GM21723 (cell line): ENCODE data around the gene RAB11FIP3.

Source experiments
- ATAC-seq: cut with Tn5 transposase; IDR thresholded peaks from one replicate; pipeline ENCODE4 v1.9.1; 2021; ENCODE audit warnings: mild to moderate bottlenecking, moderate library complexity; ENCODE audit not compliant: unreplicated experiment

The RAB11FIP3 gene

DNA sequence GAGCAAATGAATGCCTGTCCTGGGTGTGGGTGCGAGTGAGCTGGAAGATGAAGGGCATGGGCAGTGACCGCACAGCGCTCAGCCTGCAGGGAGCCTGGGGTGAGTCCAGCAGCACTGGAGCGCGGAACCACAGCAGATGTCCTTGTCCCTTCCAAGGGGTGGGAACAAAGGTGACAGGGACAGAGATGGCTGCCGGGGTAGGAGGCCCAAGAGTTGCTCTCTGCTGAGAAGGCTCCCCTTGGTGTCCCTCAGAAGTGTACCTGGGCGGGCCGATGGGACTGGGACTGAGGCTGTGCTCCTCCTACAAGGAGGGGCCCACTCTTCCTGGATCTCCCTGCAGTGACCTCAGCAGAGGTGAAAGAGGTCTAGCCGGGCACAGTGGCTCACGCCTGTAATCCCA lies 36.1 kb upstream of the RAB11FIP3 start:
- no peak for ATAC-seq

DNA sequence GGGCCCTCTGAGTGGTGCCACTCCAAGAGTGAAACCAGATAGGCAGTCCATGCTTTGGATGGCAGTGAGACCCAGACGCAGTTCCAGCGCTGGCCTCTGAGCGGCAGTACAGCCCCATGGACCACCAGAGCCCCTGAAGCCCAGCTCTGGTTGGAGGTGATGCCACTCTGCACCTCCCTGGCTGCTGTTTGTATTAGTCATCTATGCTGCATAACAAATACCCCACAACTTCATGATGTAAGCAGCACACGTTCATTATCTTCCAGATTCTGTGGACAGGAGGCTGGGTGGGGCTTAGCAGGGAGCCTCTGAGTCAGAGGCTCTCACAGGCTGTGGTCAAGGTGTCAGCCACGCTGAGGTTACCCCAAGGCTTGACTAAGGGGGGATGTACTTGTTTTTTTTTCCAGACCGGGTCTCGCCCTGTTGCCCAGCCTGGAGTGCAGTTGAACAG lies 33.5 kb upstream of the RAB11FIP3 start:
- no peak for ATAC-seq

DNA sequence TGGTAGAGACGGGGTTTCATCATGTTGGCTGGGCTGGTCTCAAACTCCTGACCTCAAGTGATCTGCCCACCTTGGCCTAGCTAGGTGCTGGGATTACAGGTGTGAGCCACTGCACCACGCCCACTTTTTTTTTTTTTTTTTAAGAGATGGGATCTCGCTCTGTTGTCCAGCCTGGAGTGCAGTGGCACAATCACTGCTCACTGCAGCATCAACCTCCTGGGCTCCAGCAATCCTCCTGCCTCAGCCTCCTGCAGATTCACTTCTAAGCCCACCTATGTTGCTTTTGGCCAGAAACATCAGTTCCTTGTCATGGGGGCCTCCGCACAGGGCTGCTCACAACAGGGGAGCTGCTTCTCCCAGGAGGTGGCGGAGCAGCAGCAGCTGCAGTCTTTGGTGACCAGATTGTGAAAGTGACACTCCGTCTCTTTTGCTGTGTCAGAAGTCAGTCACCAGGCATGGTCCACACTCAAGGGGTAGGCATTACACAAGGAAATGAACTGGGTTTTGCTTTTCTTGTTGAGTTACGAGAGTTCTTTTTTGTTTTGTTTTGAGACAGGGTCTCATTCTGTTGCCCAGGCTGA lies 32.9 kb upstream of the RAB11FIP3 start:
- no peak for ATAC-seq

GRCh38 chr16:396199-396598 lies 29.2 kb upstream of the RAB11FIP3 start:
- ATAC-seq = no peak

- ATAC-seq = no peak
These were observed 28.8 kb upstream of the RAB11FIP3 start for GRCh38 chr16:396605-397004.

DNA sequence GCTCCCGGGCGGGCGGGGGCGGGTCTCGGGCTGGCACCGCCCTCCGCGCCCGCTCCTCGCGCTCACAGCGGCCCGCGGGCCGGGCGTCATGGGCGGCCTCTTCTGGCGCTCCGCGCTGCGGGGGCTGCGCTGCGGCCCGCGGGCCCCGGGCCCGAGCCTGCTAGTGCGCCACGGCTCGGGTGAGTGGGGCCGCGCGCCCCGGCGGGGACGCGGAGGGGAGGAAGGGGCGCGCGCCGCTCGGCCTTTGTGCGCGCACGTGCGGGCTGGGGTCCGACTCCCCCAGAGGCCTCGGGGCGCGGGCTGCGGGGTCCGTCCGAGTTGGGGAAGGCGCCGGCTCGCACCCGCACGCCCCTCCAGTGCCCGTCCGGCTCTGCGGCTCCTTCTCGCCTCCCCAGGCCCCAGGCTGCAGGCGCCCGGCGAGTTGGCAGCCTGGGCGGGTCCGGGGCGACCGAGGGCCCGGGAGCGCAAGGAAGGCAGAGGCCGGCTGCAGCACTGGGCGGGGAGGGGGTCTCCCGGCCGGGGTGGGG lies 28.3 kb upstream of the RAB11FIP3 start, which contains the start of gene NME4:
Gene NME4 (plus strand): TSS at position 65 of the 527 bp plus-strand sequence. CDS start 24 bp downstream, at position 89.
- ATAC-seq = no peak

DNA sequence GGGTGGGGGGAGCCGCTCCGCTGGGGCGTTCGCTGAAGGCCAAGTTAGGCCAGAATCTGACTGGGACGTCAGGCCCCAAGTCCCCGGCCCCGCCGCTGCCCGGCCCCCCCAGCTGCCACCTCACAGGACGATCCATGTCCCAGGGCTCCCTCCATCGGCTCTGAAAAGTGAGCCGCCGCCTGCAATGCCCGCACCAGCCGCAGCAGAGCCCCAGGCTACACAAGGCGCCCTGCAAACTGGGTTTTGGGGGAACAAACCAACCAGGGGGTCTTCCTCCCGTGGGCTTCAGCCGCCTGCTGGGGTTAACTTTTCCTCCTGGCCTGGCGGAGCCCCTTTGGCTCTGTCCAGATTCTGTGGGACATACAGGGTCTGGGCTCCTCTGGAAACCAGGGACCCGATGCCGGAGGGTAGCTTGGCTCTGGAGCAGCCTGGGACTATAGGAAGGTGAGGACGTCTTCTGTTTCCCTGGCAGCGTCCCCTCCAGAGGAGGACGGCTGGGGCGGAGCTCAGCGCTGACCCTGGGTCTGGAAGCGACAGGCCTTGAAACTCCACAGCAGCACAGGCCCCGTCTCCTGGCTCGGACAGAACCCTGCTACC lies 27.6 kb upstream of the RAB11FIP3 start:
- ATAC-seq = no peak

GRCh38 chr16:398561-399339 lies 26.7 kb upstream of the RAB11FIP3 start:
- no peak for ATAC-seq

DNA sequence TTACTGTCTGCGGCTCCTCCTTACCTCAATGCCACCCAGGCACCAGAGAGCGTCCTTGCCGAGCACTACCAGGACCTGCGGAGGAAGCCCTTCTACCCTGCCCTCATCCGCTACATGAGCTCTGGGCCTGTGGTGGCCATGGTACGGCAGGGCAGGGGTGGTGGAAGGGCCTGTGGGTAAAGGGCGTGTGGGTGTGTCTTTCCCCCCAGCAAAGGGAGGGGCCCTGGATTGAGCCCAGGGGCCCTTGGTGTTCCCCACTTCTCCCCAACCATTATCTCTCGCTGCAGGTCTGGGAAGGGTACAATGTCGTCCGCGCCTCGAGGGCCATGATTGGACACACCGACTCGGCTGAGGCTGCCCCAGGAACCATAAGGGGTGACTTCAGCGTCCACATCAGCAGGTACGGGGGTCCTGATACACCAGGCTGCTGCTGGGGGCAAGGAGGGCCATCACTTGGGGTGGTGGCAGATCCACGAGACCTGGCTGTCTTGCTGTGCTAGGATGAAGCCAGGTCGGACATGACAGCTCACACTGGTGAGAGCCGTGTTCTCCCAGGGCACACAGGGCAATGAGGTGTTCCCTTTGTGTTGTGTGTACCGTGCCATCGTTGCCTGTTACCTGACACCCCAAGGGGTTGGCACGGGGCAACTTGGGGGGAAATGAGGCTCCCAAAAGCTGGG lies 26.0 kb upstream of the RAB11FIP3 start:
- ATAC-seq = no peak

- ATAC-seq = no peak
These were observed 25.3 kb upstream of the RAB11FIP3 start for GRCh38 chr16:400061-400591.

DNA sequence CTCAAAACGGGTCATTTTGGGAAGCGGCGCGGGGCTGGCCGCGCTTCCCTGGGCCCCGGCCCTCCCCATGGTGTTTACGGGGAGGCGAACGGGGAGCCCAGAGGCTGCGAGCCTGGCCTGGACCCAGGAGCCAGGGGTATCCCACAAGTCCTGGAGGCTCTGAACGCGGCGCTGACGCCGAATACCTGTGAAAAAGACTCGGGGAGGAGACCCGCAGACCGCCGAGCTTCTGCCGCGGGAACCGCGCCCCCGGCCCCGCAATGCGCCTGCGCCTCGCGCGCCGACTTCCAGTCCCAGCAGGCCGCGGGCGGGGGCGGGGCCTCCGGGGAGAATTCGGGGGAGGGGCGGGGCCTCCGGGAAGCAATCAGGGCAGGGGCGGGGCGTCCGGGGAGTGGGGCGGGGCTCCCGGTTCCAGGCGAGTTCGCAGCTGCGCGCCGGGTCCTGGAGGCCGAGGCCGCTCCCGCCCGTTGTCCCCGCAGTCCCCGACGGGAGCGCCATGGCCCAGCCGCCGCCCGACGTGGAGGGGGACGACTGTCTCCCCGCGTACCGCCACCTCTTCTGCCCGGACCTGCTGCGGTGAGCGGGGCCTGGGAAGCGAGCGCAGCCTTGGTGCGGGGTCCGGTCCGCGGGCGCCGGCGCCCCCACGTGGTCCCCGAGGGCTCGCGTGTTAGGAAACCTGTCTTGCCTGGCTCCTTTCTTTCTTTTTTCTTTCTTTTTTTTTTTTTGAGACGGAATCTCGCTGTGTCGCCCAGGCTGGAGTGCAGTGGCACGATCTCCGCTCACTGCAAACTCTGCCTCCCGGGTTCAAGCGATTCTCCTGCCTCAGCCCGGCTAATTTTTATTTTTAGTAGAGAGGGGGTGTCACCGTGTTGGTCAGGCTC lies 23.7 kb upstream of the RAB11FIP3 start, which contains the start of gene DECR2:
Gene DECR2 (plus strand): TSS at position 418 of the 881 bp plus-strand sequence. CDS start 79 bp downstream, at position 497.
- peak; percentile 53 for ATAC-seq

- ATAC-seq = no peak
These were observed 20.4 kb upstream of the RAB11FIP3 start for GRCh38 chr16:404971-405486.

GRCh38 chr16:405548-406506 lies 19.6 kb upstream of the RAB11FIP3 start:
- ATAC-seq = no peak

- no peak for ATAC-seq
These were observed 18.2 kb upstream of the RAB11FIP3 start for GRCh38 chr16:407253-407652.

- ATAC-seq = no peak
These were observed 14.8 kb upstream of the RAB11FIP3 start for GRCh38 chr16:410516-411178.

GRCh38 chr16:411576-412265 lies 13.7 kb upstream of the RAB11FIP3 start:
- no peak for ATAC-seq
